ENCODE data around the gene BBC3. TPM values are rescaled to one million over a fixed set of nuclear protein-coding genes. Genes with fewer than 3 reads are reported as not detected.

BBC3 gene
- total RNA-seq, 8 experiments from 2014 or later: 17.4 to 23.6 (median 20.3) TPM

DNA sequence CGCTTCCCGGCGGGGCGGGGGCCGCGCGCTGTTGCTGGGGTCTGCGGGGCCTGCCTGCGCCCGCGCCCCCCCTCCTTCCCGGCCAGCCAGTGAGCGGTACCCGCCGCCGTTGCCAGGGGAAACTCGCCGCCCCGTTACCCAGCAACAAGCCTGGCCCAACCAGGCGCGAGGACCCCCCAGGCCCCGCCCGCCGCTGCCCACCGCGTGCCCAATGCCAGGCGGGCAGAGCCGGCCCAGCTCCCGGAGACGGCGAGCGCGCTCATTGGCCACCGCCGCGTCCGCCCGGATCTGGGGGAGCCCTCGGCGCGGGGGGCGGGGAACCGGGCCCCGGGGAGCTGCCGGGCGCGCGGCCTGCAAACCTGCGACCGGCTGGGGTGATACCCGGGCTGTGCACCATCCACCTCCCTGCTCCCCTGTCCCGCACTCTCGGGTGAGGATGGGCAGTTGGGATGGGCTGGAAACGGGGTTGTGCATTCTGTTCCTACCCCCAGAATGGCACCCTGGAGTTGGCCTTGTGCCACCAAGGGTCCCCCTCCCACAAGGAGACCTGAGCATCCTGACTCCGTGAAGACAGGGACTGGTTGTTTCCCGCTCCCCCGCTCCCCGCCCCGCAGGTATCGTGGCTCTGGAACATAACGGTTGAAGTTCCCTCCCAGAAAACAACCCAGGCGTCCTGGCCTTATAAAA lies 8.8 kb upstream of the BBC3 start:
- H3K27ac ChIP-seq: peak overlapping the region; percentile 57 to 58

DNA sequence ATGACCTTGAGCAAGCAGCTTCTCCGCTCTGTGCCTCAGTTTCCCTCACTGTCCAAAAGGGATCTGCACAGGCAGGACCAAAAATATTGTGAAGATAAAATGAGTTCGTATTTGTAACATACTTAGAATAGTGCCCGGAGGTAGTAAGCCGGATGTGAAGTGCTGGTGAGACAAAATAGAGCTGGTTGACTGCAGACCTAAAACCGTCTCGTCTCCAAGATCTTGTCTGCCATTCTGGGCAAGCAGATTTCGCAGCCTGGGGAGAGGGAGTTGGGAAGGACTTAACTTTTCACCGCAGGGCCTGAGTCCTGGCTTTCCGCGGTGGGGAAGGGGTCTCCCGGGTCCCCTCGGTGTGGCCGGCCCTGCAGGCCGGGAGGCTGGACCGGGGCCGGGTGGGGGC lies 8.2 kb upstream of the BBC3 start:
- peak overlapping the region; percentile 5 to 26 for H3K27ac ChIP-seq
- peak overlapping the region; percentile 24 to 40 (median 34) for H3K4me3 ChIP-seq
- 0 to 41% (median 28%) methylated on average over 1 to 6 of the region's 16 CpGs; no CpG with 5 or more reads in 4 of the 10 experiments for WGBS, 10 experiments
- no peak for ATAC-seq (replicated peaks in 6 of 8)
- peaks cover 25 to 26% of the 10 kb centered on the region in 2 donors for H3K4me1 ChIP-seq (replicated peaks in 1 of 2)
- in situ Hi-C loops (cut with MboI; ENCODE audit: low pct_unique_long_range_greater_than_20kb in 2 of 9, low sequenced_read_pairs in 9 of 9, unreplicated experiment in 9 of 9): loop anchor here in 1 of 9 experiments (25.0 kb wide), 1 partner anchor 102 kb away; the partner anchor contains the start of gene SAE1

More for the DNA sequence above, 8.8 kb upstream of the BBC3 start:
- in situ Hi-C loops (cut with MboI; ENCODE audit: low pct_unique_long_range_greater_than_20kb in 2 of 9, low sequenced_read_pairs in 9 of 9, unreplicated experiment in 9 of 9): loop anchor here in 1 of 9 experiments (25.0 kb wide), 1 partner anchor 102 kb away; the partner anchor contains the start of gene SAE1
- ATAC-seq (replicated peaks in 6 of 8): peak; percentile 3 to 76 (median 62)
- Histone ChIP-seq H3K4me3 (peak overlapping the region; percentile 24 to 40 (median 34)), H3K4me1 (replicated peaks in 1 of 2) (peaks cover 28 to 29% of the 10 kb centered on the region in 2 donors)
- WGBS, 10 experiments: 20% methylated on average over 1 of the region's 62 CpGs; no CpG with 5 or more reads in 9 of the 10 experiments

DNA sequence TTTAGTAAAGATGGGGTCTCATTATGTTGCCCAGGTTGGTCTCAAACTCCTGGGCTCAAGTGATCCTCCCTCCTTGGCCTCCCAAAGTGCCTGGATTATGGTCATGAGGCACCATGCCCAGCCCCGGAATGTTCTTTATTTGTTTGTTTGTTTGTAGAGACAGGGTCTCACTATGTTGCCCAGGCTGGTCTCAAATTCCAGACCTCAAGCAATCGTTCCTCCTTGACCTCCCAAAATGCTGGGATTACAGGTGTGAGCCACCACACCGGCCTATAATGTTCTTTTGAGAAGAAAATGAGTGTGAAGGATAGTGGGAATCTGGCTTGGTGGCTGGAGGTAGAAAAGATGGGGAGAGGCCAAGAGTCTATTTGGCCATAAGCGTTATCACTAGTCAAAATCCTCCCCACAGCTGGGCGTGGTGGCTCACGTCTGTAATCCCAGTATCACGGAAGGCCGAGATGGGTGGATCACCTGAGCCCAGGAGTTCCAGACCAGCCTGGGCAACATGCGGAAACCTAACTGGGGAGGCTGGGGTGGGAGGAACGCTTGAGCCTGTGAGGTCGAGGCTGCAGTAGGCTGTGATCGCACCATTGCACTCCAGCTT lies 5.2 kb upstream of the BBC3 start:
- ATAC-seq (replicated peaks in 6 of 8): no peak
- H3K27ac ChIP-seq: no peak overlapping the region
- in situ Hi-C loops (cut with MboI; ENCODE audit: low pct_unique_long_range_greater_than_20kb in 2 of 9, low sequenced_read_pairs in 9 of 9, unreplicated experiment in 9 of 9): loop anchor here in 1 of 9 experiments (25.0 kb wide), 1 partner anchor 99 kb away; the partner anchor contains the start of gene SAE1
- 60 to 100% (median 80%) methylated on average over 1 to 7 of the region's 12 CpGs; no CpG with 5 or more reads in 1 of the 10 experiments for WGBS, 10 experiments
- no peak overlapping the region for H3K4me3 ChIP-seq
- peaks cover 21 to 24% of the 10 kb centered on the region in 2 donors for H3K4me1 ChIP-seq (replicated peaks in 1 of 2)

DNA sequence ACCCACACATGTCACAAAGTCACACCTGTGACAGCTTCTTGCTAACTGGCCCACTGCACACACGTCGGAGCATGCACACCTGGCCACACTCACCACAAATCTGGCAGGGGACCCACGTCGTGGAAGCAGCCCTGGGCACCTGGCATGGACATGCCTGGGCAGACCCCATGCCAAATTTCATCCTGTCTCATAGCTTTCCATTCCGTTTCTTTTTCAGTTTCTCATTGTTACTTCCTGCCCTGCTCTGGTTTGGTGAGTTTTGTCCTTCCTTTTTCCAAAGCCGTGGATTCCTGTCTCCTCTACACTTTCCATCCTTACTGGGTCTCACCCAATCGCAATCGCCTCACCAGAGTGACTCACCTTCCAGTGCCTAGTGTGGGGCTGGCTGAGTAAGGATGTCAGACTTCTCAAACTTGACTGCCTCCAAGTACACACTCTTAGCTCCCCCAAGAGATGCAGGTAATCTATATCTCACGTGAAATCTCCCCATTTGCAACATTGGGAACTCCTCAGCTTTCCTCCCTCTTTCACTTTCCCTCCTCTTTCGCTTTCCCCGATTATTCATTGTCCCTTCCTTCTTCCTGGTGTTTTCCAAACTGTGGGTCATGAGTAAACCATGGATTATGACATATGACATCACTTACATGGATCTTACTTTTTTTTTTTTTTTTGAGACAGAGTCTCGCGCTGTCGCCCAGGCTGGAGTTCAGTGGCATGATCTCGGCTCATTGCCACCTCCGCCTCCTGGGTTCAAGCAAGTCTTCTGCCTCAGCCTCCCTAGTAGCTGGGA lies 1.6 kb upstream of the BBC3 start:
- peak in 2 of 8 experiments; percentile 5 to 9 for ATAC-seq (replicated peaks in 6 of 8)
- in situ Hi-C loops (cut with MboI; ENCODE audit: low pct_unique_long_range_greater_than_20kb in 2 of 9, low sequenced_read_pairs in 9 of 9, unreplicated experiment in 9 of 9): loop anchor here in 1 of 9 experiments (25.0 kb wide), 1 partner anchor 95 kb away; the partner anchor contains the start of gene SAE1
- Histone ChIP-seq H3K4me3 (no peak overlapping the region), H3K4me1 (replicated peaks in 1 of 2) (peaks cover 4 to 6% of the 10 kb centered on the region in 2 donors), H3K27ac (peak overlapping the region in 1 of 2 donors; percentile 21)
- WGBS, 10 experiments: 12 to 92% (median 77%) methylated on average over 4 to 13 of the region's 16 CpGs

DNA sequence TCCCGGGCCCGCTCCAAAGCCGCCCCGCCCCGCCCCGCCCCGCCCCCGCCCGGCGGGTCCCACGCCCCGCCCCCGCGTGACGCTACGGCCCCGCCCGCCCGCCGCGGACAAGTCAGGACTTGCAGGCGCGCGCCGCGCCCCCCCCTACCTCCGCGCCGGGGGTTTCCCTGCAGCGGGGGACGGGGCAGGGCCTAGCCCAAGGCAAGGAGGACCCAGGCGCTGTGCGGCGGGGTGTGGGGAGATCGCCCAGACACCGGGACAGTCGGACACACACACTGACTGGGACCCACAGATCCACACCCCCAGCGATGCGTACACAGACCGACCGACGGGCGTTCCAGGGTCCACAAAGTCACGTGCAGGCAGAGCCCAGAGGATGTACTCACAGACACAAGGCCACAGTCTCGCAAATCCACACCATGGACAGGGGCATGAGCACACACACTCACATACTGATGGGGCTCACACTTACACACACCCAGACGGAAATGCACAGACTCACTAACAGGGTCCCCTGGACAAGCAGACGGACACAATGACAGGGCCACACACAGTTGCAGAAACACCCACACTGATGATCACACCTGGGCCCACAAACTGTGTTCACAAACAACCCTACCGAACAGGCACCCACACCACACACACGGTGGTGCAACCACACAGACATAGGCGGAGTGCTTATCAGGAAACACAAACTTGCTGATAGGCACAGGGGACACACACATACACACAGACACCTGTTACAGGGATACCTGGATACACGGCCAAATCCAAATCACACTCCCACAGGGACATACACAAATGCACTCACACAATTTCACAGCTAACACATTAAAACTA lies 436 bp upstream of the BBC3 start:
- H3K4me1 ChIP-seq (replicated peaks in 1 of 2): peaks cover 11 to 12% of the 10 kb centered on the region in 2 donors
- in situ Hi-C loops (cut with MboI; ENCODE audit: low pct_unique_long_range_greater_than_20kb in 2 of 9, low sequenced_read_pairs in 9 of 9, unreplicated experiment in 9 of 9): loop anchor here in 1 of 9 experiments (25.0 kb wide), 1 partner anchor 94 kb away; the partner anchor contains the start of gene SAE1
- ATAC-seq (replicated peaks in 6 of 8): peak; percentile 22 to 47 (median 36)
- peak overlapping the region; percentile 56 to 98 (median 85) for H3K4me3 ChIP-seq
- peak overlapping the region; percentile 81 to 86 for H3K27ac ChIP-seq
- 17 to 73% (median 43%) methylated on average over 1 to 5 of the region's 51 CpGs; no CpG with 5 or more reads in 5 of the 10 experiments for WGBS, 10 experiments

DNA sequence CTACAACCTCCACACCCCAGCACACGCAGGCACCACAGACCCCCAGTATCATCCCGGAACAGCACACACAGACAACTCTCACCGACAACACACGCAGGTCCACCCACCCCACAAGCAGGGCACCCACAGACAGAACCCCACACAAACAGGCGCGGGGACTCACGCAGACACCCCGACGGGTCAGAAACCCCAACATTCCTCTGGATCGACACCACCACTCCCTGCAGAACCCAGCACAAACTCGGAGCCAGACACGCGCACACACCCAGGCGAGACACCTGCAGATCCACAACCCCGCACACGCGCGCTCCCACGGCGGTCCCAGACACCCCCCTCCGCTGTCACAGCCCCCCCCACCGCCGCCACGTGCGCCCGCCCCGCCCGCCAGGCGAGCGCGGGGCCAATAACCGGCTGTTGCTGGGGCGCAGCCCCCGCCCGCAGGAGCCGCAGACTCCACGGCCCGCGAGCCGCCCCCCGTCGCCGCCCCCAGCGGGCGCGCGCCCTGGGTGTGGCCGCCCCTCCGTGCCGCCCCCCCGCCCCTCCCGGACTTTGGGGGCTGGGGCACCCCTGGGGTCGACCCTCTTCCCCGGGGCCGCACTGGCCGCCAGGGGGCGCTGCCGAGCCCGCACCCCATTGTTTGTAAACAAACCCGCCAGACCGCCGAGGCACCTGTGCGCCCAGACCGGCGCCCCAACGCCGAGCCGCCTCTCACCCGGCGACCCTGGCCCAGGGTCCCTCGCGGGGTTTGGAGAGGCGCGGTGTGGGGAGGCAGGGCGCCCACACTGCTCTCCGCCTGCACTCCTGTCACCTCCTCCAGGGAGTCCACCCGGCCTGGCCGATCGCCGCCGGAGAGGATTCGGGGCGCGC lies 712 bp downstream of the BBC3 start:
- Histone ChIP-seq H3K4me1 (replicated peaks in 1 of 2) (peaks cover 17 to 18% of the 10 kb centered on the region in 2 donors), H3K27ac (peak overlapping the region; percentile 81 to 86), H3K4me3 (peak overlapping the region; percentile 56 to 98 (median 85))
- peak in 3 of 8 experiments; percentile 2 to 6 (median 3) for ATAC-seq (replicated peaks in 6 of 8)
- in situ Hi-C loops (cut with MboI; ENCODE audit: low pct_unique_long_range_greater_than_20kb in 2 of 9, low sequenced_read_pairs in 9 of 9, unreplicated experiment in 9 of 9): loop anchor here in 1 of 9 experiments (25.0 kb wide), 1 partner anchor 93 kb away; the partner anchor contains the start of gene SAE1
- 0 to 20% methylated on average over 1 to 2 of the region's 84 CpGs; no CpG with 5 or more reads in 8 of the 10 experiments for WGBS, 10 experiments

DNA sequence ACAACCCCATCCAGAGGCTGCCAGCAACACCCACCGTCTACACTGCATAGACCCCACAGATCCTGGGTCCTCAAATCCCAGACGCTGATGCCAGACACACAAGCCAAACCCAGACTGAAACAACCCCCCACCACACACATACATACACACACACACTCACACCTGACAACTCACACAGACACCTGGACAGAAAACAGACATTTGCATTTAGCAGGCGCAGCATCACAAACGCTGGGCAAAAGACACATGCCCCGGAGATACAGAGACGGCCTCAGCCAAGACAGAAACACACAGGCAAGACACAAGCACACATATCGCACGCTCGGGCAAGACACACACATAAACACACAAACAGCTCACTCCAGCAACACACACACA lies 1.3 kb downstream of the BBC3 start:
- ATAC-seq (replicated peaks in 6 of 8): no peak
- in situ Hi-C loops (cut with MboI; ENCODE audit: low pct_unique_long_range_greater_than_20kb in 2 of 9, low sequenced_read_pairs in 9 of 9, unreplicated experiment in 9 of 9): loop anchor here in 1 of 9 experiments (25.0 kb wide), 1 partner anchor 92 kb away; the partner anchor contains the start of gene SAE1
- Histone ChIP-seq H3K4me1 (replicated peaks in 1 of 2) (peaks cover 18% of the 10 kb centered on the region in 2 donors), H3K4me3 (peak overlapping the region; percentile 56 to 98 (median 85)), H3K27ac (peak overlapping the region; percentile 81 to 86)
- 0 to 3% (median 0%) methylated on average over 1 to 7 of the region's 9 CpGs; no CpG with 5 or more reads in 7 of the 10 experiments for WGBS, 10 experiments

DNA sequence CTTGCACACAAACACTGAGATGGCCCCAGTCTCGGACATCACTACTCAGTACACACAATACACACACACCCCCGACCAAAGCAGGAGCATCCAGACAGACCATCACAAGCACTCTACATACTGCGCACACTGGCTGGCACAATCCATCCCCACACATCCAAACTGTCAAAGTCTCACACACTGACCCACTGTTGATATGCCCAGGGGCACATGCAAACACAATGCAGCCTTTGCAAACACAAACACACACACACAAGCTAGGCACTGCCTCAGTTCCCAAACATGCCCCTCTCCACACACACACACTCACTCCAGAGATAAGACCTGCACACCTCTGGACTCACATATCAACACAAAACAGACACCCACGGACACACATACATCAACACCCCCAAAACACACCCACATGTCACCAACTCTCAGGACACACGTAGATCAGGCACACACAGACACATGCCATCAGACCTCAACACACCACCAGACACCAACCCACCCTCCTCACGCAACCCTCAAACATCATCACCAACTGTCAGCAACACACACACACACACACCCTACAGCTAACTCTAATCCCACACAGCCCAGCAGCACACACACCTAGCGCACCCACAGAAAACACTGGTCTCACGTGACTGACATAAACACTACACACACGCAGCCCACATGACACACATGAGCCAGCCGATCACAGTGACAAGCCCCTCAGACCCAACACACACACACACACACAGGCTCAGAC lies 1.9 kb downstream of the BBC3 start:
- H3K27ac ChIP-seq: peak overlapping the region; percentile 81 to 86

DNA sequence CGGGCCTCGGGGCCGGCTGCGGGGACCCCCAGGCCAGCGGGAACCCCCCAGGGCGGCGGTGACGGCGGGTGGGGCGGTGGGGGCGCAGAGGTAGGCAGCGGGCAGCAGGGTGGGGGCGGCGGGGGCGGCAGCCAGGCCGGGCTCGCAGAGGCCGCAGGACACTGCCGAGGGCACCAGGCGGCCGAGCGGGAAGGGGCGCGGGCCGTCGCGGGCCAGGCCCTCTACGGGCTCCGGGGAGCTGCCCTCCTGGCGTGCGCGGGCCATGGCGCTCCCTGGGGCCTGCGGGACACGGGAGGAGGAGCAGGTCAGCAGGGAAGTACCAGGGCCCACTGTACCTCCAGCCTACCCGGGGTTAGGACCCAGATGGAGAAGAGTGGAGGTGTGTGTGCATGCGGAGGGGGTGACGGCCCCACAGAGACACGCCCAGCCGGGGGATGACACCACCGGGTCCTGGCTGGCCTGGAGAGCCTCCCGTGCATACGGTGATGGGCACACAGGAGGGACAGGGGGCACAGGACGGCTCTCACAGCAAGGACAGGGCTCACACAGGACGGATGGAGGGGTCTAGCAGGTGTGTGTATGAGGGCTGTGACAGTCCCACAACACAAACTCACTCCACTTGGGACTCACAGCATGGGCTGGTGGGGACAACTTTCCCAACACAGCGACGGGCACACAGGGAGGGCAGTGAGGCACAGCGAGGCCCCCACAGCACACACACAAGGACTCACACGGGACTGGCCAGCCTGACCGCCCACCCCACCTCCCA lies 2.6 kb downstream of the BBC3 start:
- H3K4me1 ChIP-seq (replicated peaks in 1 of 2): peaks cover 18% of the 10 kb centered on the region in 2 donors
- ATAC-seq (replicated peaks in 6 of 8): peak; percentile 0 to 52 (median 31)
- H3K4me3 ChIP-seq: peak overlapping the region; percentile 56 to 98 (median 85)
- H3K27ac ChIP-seq: peak overlapping the region; percentile 81 to 86
- in situ Hi-C loops (cut with MboI; ENCODE audit: low pct_unique_long_range_greater_than_20kb in 2 of 9, low sequenced_read_pairs in 9 of 9, unreplicated experiment in 9 of 9): loop anchor here in 1 of 9 experiments (25.0 kb wide), 1 partner anchor 91 kb away; the partner anchor contains the start of gene SAE1
- 0 to 14% (median 9%) methylated on average over 2 to 7 of the region's 50 CpGs; no CpG with 5 or more reads in 7 of the 10 experiments for whole genome bisulfite sequencing, 10 experiments

More for the DNA sequence above, 1.9 kb downstream of the BBC3 start:
- ATAC-seq (replicated peaks in 6 of 8): peak in 5 of 8 experiments; percentile 1 to 2 (median 1)
- in situ Hi-C loops (cut with MboI; ENCODE audit: low pct_unique_long_range_greater_than_20kb in 2 of 9, low sequenced_read_pairs in 9 of 9, unreplicated experiment in 9 of 9): loop anchor here in 1 of 9 experiments (25.0 kb wide), 1 partner anchor 92 kb away; the partner anchor contains the start of gene SAE1
- 0 to 71% (median 17%) methylated on average over 1 to 6 of the region's 10 CpGs; no CpG with 5 or more reads in 3 of the 10 experiments for WGBS, 10 experiments
- H3K4me1 ChIP-seq (replicated peaks in 1 of 2): peaks cover 18% of the 10 kb centered on the region in 2 donors
- H3K4me3 ChIP-seq: peak overlapping the region; percentile 56 to 98 (median 85)

Measured in motor neuron (in vitro differentiated cells).